ENCODE results near the gene CCDC27. TPM values are rescaled to one million over a fixed set of nuclear protein-coding genes. Genes with fewer than 3 reads are reported as not detected.

Gene CCDC27
- total and polyA plus RNA-seq, 2 of the 13 experiments (the other 11 are each of a cell fraction or from before 2014, with no cell fraction given), result not detected

DNA sequence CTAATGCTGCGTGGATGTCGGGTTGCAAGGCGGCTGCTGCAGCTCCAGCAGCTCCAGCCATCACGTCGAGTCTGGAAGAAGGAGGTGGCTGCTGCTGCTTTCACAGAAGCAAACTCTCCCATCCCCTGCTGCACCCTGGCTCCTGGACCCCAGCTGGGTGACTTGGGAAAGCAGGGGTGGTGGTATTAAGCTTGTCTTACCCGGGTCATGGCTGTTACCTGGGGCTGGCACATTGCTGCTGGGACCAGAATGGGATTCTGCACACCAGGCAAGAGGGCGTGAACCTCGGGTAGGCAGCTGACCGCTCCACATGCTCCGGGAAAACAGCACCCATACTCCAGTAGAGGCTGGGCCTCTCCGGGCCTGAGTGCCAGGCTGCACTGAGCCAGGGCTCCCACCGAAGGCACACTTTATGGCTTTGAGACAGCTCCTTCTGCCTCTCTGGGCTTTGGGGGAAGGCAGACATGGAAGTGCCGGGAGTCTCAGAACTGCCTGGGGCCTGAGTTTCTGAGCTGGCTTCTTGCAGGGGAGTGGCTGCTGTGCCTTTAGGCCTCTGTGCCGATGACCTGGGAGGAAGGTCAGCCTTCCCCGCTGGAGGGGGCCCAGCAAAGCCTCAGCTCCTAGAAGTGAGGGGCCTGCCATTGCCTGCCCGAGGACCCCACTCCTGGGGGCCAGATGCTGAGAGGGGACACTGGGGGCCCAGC lies 21.5 kb downstream of the CCDC27 start (continued):
- TF ChIP-seq, protein P1, sequence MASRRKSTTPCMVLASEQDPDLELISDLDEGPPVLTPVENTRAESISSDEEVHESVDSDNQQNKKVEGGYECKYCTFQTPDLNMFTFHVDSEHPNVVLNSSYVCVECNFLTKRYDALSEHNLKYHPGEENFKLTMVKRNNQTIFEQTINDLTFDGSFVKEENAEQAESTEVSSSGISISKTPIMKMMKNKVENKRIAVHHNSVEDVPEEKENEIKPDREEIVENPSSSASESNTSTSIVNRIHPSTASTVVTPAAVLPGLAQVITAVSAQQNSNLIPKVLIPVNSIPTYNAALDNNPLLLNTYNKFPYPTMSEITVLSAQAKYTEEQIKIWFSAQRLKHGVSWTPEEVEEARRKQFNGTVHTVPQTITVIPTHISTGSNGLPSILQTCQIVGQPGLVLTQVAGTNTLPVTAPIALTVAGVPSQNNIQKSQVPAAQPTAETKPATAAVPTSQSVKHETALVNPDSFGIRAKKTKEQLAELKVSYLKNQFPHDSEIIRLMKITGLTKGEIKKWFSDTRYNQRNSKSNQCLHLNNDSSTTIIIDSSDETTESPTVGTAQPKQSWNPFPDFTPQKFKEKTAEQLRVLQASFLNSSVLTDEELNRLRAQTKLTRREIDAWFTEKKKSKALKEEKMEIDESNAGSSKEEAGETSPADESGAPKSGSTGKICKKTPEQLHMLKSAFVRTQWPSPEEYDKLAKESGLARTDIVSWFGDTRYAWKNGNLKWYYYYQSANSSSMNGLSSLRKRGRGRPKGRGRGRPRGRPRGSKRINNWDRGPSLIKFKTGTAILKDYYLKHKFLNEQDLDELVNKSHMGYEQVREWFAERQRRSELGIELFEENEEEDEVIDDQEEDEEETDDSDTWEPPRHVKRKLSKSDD (CRISPR knock-in tag; IDR thresholded peaks at IDR 0.05; ENCODE audit: low read depth), result no peak
- TF ChIP-seq ZNF879 (CRISPR knock-in tag; IDR thresholded peaks at IDR 0.05), result 0 out of 2 replicates have a peak, but pooled peaks have one; percentile 11
- no peak for TF ChIP-seq ZNF331 (CRISPR knock-in tag; IDR thresholded peaks at IDR 0.05)
- TF ChIP-seq ZBTB7B (CRISPR knock-in tag; IDR thresholded peaks at IDR 0.05), result no peak; the same call in 1 of the 2 replicates
- TF ChIP-seq SMAD3 (CRISPR knock-in tag; IDR thresholded peaks at IDR 0.05), result no peak
- 0 out of 2 replicates have a peak, but pooled peaks have one; percentile 6 for TF ChIP-seq CREM (IDR thresholded peaks at IDR 0.05)
- no peak for TF ChIP-seq CREM (CRISPR knock-in tag; IDR thresholded peaks at IDR 0.05)
- no peak for TF ChIP-seq THYN1 (CRISPR knock-in tag; IDR thresholded peaks at IDR 0.05; ENCODE audit: borderline replicate concordance, low read depth)
- no peak for TF ChIP-seq ZNF772 (CRISPR knock-in tag; IDR thresholded peaks at IDR 0.05)
- no peak for TF ChIP-seq FOXA1 (IDR thresholded peaks at IDR 0.05)
- no peak for TF ChIP-seq FOXA1 (CRISPR knock-in tag; IDR thresholded peaks at IDR 0.05)
- no peak for TF ChIP-seq CREB1 (IDR thresholded peaks at IDR 0.05)
- no peak for TF ChIP-seq CREB1 (CRISPR knock-in tag; IDR thresholded peaks at IDR 0.05)
- TF ChIP-seq ZNF160 (CRISPR knock-in tag; IDR thresholded peaks at IDR 0.05), result no peak
- TF ChIP-seq, protein P2, sequence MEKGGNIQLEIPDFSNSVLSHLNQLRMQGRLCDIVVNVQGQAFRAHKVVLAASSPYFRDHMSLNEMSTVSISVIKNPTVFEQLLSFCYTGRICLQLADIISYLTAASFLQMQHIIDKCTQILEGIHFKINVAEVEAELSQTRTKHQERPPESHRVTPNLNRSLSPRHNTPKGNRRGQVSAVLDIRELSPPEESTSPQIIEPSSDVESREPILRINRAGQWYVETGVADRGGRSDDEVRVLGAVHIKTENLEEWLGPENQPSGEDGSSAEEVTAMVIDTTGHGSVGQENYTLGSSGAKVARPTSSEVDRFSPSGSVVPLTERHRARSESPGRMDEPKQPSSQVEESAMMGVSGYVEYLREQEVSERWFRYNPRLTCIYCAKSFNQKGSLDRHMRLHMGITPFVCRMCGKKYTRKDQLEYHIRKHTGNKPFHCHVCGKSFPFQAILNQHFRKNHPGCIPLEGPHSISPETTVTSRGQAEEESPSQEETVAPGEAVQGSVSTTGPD (CRISPR knock-in tag; IDR thresholded peaks at IDR 0.05), result no peak
- no peak for TF ChIP-seq ZNF382 (CRISPR knock-in tag; IDR thresholded peaks at IDR 0.05; ENCODE audit: borderline replicate concordance)
- TF ChIP-seq KDM6A (CRISPR knock-in tag; IDR thresholded peaks at IDR 0.05; ENCODE audit: low read depth), result 0 out of 2 replicates have a peak, but pooled peaks have one; percentile 20
- TF ChIP-seq BCL6 (CRISPR knock-in tag; IDR thresholded peaks at IDR 0.05), result no peak
- TF ChIP-seq, protein P3, sequence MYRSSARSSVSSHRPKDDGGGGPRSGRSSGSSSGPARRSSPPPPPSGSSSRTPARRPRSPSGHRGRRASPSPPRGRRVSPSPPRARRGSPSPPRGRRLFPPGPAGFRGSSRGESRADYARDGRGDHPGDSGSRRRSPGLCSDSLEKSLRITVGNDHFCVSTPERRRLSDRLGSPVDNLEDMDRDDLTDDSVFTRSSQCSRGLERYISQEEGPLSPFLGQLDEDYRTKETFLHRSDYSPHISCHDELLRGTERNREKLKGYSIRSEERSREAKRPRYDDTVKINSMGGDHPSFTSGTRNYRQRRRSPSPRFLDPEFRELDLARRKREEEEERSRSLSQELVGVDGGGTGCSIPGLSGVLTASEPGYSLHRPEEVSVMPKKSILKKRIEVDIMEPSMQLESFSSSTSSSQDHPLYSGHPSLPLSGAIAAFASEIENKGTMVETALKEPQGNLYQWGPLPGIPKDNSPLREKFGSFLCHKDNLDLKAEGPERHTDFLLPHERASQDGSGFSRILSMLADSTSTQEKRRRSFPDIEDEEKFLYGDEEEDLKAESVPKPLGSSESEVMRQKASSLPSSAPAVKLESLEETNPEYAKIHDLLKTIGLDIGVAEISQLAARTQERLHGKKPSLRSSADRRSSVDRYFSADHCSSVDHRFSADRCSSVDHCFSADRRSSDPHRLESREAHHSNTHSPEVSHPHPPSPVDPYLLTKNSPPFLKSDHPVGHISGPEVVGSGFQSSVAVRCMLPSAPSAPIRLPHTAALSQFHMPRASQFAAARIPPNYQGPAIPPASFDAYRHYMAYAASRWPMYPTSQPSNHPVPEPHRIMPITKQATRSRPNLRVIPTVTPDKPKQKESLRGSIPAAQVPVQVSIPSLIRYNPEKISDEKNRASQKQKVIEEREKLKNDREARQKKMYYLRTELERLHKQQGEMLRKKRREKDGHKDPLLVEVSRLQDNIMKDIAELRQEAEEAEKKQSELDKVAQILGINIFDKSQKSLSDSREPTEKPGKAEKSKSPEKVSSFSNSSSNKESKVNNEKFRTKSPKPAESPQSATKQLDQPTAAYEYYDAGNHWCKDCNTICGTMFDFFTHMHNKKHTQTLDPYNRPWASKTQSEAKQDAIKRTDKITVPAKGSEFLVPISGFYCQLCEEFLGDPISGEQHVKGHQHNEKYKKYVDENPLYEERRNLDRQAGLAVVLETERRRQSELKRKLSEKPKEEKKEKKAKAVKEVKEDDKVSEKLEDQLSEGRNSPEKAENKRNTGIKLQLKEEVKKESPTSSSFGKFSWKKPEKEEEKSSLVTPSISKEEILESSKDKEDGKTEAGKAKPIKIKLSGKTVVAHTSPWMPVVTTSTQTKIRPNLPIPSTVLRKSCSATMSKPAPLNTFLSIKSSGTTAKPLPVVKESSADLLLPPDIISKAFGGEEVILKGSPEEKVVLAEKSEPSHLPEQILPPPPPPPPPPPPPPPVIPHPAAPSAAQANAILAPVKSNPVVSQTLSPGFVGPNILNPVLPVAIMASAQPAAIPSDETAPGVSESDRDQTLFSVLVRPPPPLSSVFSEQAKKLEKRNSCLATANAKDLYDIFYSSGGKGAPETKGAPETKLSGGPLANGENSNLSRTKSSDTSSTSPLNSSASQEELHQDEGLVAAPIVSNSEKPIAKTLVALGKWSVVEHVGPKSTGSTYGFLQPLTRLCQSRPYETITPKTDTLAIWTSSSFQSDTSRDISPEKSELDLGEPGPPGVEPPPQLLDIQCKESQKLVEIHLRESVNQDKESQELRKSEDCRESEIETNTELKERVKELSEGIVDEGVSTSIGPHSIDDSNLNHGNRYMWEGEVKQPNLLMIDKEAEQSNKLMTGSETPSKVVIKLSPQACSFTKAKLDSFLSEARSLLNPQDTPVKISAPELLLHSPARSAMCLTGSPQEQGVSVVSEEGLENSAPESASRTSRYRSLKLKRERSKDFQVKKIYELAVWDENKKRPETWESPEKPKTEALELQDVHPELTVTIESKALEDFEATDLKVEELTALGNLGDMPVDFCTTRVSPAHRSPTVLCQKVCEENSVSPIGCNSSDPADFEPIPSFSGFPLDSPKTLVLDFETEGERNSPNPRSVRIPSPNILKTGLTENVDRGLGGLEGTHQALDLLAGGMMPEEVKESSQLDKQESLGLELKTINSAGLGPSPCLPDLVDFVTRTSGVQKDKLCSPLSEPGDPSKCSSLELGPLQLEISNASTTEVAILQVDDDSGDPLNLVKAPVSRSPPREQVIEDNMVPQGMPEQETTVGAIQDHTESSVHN (CRISPR knock-in tag; IDR thresholded peaks at IDR 0.05), result no peak
- TF ChIP-seq PRPF4 (IDR thresholded peaks at IDR 0.05; ENCODE audit: low read depth, low read length, poor library complexity, severe bottlenecking), result no peak
